RWPE1 (cell line): ENCODE data around the gene PPM1G.

ENCODE experiments used
- CTCF ChIA-PET: fragments of 350-600 bp; sonication (Branson Sonifier 250); formaldehyde crosslinking; extraction: SDS; loops from one replicate; lab custom pipeline; 2021; lab: Yijun Ruan, JAX
- POLR2A ChIA-PET: fragments of 400-600 bp; formaldehyde crosslinking; extraction: SDS; loops from one replicate; lab custom pipeline; 2020; ENCODE audit warnings: antibody characterized with exemption; ENCODE audit not compliant: low non-redundant PET; lab: Yijun Ruan, JAX
- DNase-seq: peaks from one replicate; pipeline ENCODE4 v3.0.0; 2012; ENCODE audit warnings: low spot score
- H3K27ac ChIP-seq: fragments of 450-650 bp; 2 replicates; pipeline ENCODE4 v1.5.1; 2017
- TF ChIP-seq, protein P1 (sequence below): fragments of 450-650 bp; conservative IDR thresholded peaks from 2 replicates; pipeline ENCODE4 v1.5.1; 2017; ENCODE audit warnings: low read depth, mild to moderate bottlenecking

PPM1G gene

DNA sequence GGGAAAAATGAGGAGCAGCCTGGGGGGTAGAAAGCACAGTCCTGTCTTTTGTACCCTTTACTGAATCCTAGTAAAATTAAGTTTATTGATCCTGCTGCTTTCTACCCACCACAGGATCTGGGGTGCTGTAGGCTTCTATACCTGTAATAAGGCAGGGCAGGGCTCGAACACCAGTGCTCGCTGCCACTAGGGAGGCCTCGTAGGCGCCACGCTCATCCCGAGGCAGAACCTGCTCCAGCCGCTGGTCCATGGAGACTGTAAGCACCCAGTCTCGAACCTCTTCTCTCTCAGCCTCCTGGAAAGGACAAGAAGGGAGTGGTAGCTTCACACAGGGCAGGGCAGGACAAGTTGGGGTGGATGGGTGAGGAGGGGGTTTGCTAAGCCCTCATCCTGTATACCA is 35.8 kb upstream of the PPM1G start:
- TF ChIP-seq, protein P1, sequence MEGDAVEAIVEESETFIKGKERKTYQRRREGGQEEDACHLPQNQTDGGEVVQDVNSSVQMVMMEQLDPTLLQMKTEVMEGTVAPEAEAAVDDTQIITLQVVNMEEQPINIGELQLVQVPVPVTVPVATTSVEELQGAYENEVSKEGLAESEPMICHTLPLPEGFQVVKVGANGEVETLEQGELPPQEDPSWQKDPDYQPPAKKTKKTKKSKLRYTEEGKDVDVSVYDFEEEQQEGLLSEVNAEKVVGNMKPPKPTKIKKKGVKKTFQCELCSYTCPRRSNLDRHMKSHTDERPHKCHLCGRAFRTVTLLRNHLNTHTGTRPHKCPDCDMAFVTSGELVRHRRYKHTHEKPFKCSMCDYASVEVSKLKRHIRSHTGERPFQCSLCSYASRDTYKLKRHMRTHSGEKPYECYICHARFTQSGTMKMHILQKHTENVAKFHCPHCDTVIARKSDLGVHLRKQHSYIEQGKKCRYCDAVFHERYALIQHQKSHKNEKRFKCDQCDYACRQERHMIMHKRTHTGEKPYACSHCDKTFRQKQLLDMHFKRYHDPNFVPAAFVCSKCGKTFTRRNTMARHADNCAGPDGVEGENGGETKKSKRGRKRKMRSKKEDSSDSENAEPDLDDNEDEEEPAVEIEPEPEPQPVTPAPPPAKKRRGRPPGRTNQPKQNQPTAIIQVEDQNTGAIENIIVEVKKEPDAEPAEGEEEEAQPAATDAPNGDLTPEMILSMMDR = no peak
- POLR2A ChIA-PET = no interaction called here
- CTCF ChIA-PET = no interaction called here
- no peak for DNase-seq
- peak overlapping the region; percentile 53 for H3K27ac ChIP-seq

DNA sequence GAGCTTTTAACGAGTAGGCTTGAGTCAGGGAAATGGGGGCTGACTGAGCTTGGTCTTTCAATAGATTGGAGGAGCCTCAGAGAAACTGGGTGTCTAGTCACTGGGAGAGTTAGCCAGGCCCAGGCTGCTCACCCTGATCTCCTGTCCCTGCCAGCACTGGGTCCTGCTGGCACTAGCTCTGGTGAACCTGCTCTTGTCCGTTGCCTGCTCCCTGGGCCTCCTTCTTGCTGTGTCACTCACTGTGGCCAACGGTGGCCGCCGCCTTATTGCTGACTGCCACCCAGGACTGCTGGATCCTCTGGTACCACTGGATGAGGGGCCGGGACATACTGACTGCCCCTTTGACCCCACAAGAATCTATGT is 33.5 kb upstream of the PPM1G start:
- peak overlapping the region; percentile 49 for H3K27ac ChIP-seq
- no peak for DNase-seq
- ChIA-PET CTCF (no interaction called here), POLR2A (no interaction called here)
- TF ChIP-seq, protein P1 = no peak

DNA sequence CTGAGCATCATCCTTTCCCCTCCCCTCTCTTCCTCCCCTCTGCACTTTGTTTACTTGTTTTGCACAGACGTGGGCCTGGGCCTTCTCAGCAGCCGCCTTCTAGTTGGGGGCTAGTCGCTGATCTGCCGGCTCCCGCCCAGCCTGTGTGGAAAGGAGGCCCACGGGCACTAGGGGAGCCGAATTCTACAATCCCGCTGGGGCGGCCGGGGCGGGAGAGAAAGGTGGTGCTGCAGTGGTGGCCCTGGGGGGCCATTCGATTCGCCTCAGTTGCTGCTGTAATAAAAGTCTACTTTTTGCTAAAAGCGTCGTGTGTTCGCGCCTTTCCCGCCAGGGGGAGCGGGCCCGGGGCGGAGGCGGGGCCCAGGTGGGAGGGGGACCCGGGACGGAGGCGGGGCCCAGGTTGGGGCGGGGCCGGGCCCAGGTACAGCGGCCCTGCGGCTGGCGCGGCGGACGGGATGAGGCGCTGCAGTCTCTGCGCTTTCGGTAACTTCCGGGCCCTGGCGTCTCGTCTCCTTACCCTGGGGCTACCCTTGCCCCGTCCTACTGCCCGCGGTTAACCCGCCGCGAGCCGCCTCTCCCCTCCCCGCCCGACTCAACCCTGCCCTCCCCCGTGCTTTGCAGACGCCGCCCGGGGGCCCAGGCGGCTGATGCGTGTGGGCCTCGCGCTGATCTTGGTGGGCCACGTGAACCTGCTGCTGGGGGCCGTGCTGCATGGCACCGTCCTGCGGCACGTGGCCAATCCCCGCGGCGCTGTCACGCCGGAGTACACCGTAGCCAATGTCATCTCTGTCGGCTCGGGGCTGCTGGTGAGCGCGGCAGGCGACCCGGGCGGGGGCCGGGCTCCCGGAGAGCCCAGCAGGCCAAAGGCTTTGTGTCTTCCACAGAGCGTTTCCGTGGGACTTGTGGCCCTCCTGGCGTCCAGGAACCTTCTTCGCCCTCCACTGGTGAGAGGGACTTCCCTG is 32.8 kb upstream of the PPM1G start, which contains the start of gene KRTCAP3:
KRTCAP3 (plus strand) TSS at position 424 of the 962 bp plus-strand sequence; CDS start at position 456, 32 bp downstream.
- peak within 1 kb of the TSS; percentile 49 for H3K27ac ChIP-seq
- TF ChIP-seq, protein P1 = peak; percentile 54
- ChIA-PET POLR2A (no interaction called here), CTCF (interaction anchor here (1.3 kb wide), 1 partner anchor 13 kb away, joined by 4 read pairs; no protein-coding TSS in a partner anchor)
- peak; percentile 92 for DNase-seq

DNA sequence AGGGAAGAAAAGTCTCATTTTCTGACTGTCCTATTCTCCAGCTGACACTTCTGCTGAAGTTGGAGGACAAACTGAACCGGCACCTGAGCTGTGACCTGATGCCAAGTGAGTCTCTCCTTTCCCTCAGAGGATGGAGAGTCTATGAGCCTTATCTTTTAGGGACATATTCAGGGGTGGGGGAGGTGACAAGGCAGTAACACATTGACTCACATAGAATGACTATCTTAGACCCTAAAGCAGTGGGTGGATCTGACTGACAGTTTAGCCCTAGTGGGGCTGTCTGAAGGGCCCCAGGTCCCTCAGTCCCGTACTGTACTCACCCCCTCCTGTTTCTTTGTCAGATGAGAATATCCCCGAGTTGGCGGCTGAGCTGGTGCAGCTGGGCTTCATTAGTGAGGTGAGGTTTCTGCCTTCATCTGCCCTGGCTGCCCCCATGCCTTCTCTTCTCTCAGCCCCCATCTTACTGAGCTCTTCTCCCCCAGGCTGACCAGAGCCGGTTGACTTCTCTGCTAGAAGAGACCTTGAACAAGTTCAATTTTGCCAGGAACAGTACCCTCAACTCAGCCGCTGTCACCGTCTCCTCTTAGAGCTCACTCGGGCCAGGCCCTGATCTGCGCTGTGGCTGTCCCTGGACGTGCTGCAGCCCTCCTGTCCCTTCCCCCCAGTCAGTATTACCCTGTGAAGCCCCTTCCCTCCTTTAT is 32.0 kb upstream of the PPM1G start:
- ChIA-PET CTCF (interaction anchor here (1.3 kb wide), 1 partner anchor 12 kb away, joined by 4 read pairs; no protein-coding TSS in a partner anchor), POLR2A (no interaction called here)
- DNase-seq = no peak
- H3K27ac ChIP-seq = peak overlapping the region; percentile 49
- TF ChIP-seq, protein P1 = no peak

DNA sequence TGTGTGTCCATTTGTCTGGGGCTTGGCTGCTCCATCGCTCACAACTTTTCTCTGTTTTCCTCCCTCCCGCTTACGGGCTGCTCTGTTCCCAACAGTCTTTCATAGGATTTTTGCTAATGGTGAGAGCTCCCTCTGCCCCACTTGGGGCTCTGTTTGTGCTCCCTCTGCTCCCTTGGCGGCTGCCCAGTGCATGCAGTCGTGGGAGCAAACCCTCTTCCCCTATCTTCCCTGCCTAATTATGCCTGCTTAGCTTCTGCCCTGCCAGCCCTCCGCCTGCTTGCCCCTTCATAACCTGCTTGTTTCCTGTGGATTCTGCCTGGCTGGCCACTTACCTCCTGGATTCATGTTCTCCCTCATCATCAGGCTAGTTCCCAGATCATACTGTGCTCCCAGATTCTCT is 26.2 kb upstream of the PPM1G start:
- TF ChIP-seq, protein P1 = no peak
- POLR2A ChIA-PET = no interaction called here
- DNase-seq = no peak
- CTCF ChIA-PET = interaction anchor here (0.6 kb wide), 1 partner anchor 163 kb away, joined by 3 read pairs; no protein-coding TSS in a partner anchor
- no peak overlapping the region for H3K27ac ChIP-seq

DNA sequence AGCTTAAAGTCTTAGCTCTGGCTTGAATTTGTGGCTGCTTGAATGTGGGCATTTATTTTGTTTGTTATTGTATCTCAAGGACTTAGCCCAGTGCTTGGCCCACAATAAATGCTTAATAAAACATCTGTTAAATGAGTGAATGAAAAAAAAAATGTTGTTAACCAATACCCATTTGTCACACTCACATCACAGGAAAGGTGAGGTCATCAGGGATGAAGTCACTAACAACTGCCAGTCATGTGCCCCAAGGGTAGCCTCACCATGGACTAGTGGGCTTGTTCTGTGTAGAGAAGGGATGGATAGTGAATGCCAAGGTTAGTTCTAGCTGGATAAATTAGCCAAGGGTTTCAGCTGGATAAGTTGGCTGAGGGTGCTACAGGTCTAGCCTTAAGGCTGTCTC is 22.0 kb upstream of the PPM1G start:
- ChIA-PET CTCF (interaction anchor here (1.2 to 3.8 kb wide), 2 partner anchors 17 to 23 kb away, joined by 3 to 19 read pairs; partner anchors contain the start of gene PPM1G), POLR2A (no interaction called here)
- no peak overlapping the region for H3K27ac ChIP-seq
- DNase-seq = no peak
- TF ChIP-seq, protein P1 = no peak
